ENCODE measurements around the gene OLFM2.
"Not testable (repeated sequence)": the region's sequence is repeated elsewhere in the genome, so short reads cannot be mapped to it uniquely, and the experiment has no call there.

OLFM2 gene

DNA sequence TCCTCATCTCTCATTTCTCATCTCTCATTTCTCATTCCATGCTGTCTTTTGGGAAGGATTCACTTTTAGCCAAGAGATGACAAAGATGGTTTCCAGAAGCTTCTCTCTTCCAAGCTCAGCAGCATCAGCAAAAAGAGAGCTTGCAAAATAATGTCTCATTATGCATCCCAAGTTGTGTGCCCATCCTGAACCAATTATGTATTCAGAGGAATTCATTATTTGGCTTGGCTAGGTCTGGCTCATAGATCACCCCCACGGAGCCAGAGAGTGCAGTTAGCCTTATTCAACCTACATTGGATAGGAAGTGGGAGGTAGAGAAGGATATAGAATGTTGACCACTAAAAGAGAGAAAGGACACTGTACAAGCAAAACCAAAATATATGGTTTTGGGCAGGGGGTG lies 5.4 kb upstream of the OLFM2 start:
- DNase-seq, result no peak

GRCh38 chr19:9941231-9941630 lies 4.9 kb upstream of the OLFM2 start:
- DNase-seq, result no peak

DNA sequence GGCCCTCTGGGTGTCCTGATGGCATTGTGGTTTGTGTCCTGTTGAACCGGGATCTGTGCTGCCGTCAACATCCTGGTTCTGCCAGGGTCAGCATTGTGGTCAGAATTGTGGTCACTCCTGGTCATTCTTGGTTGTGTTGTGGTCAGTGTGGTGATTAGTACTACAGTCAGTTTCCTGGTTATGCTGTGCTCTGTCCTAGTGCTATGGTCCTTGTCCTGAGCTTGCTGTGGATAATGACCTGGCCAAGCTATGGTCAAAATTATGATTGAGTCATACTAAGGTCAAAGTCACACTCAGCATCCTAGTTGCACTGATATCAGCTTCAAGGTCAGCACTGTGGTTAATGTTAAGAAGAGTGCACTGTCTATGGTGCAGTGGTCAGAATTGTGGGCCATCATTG lies 4.5 kb upstream of the OLFM2 start:
- DNase-seq, result no peak

DNA sequence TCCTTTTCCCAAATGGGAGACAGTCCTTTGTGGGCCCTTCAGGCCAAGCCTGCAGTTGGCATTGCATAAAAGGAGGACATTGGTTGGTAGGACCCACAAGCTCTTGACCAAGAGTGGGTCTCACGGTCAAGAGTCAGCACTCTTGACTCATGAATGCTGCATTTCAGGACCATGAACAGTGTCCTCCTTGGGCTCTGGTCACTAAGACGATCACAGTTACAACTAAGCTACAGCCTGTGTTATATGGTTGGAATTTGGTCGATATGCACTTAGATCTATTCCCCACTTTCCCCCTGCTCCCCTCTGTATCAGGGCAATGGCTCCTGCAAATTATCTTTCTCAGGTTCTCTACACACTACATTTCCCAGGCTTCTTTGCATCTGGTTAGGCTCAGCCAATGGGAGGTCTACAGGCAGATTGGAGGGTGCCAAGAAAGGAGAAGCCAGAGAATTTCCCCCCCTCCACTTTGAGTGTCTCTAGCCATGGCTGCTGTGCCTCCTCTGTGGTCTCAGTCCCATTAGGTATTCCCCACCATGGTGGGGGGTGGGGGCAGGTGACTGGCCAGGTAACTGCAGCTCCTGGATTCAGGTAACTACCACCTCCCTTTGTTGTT lies 3.1 kb upstream of the OLFM2 start:
- DNase-seq, result no peak

DNA sequence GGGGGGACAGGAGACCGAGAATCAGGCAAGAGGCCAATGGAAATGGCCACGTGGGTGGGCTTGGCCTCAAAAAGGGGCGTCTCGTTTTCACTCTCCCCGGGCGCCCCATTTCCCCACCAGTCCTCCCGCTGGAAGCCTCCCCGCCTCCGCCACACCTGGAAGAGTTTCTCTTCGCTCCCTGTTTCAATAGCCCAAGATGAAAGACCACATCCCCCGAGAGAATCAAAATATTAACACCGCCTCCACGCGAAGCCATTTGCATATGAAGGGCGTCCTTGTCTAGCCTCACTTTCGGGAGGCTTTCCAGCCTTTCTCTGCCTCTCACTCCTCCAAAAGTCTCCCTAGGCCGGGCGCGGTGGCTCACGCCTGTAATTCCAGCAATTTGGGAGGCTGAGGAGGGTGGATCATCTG lies 691 bp upstream of the OLFM2 start:
- DNase-seq, result no peak

GRCh38 chr19:9935506-9936325 lies 599 bp downstream of the OLFM2 start:
- no peak for DNase-seq

- DNase-seq, result peak; percentile 85
These were observed 2.0 kb downstream of the OLFM2 start for GRCh38 chr19:9934132-9934950.

GRCh38 chr19:9932835-9933234 lies 3.5 kb downstream of the OLFM2 start:
- DNase-seq, result no peak

DNA sequence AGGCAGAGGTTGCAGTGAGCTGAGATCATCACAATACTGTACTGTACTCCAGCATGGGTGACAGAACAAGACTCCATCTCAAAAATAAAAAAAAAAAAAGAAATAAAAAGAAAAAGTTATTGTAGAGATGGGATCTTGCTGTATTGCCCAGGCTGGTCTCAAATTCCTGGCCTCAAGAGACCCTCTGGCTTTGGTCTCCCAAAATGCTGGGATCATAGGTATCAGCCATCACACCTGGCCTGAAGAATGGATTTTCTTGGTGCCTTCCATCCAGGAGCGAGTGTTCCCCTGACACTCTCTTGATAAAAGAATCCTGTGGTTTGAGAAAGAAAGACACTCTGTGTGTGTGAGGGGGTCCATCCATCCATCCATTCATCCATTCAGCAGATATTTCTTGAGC lies 4.7 kb downstream of the OLFM2 start:
- DNase-seq, result no peak

GRCh38 chr19:9923440-9923839 lies 12.9 kb downstream of the OLFM2 start:
- no peak for DNase-seq

DNA sequence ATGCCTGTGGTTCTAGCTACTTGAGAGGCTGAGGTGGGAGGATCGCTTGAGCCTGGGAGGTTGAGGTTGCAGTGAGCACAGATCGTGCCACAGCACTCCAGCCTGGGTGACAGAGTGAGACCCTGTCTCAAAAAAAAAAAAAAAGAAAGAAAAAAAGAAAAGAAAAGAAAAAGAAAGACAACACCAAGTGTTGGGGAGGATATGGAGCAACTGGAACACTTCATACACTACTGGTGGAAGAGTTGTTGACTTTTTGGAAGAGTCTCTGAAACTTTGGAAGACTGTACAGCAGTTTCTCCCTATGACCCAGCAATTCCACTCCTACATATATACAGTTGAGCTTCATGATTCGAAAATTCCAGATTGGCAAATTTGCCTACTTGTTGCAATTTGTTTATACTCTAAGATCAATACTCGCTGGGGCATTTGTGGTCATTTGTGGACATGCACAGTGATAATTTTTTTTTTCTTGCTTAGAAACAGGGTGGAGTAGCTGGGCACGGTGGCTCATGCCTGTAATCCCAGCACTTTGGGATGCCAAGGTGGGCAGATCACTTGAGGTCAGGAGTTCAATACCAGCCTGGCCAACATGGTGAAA lies 13.4 kb downstream of the OLFM2 start:
- not testable (repeated sequence) for DNase-seq

DNA sequence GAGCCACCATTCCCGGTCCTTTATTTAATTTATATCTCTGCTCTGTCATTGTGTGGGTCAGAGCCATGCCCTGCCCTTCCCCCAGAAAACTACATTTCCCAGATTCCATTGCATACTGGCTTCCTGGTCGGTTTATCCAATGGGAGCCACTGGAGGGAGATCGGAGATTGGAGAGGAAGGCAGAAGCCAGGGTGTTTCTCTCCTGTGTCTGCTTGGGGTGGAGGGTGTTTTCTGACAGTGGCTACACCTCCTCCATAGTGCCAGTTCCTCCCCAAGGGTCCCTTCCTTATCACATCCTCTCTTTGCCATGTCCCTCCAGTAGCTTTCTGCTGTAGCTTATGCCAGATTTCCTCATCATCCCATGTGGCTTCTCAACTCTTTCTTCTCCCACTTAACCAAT lies 19.0 kb downstream of the OLFM2 start:
- DNase-seq, result peak; percentile 53

DNA sequence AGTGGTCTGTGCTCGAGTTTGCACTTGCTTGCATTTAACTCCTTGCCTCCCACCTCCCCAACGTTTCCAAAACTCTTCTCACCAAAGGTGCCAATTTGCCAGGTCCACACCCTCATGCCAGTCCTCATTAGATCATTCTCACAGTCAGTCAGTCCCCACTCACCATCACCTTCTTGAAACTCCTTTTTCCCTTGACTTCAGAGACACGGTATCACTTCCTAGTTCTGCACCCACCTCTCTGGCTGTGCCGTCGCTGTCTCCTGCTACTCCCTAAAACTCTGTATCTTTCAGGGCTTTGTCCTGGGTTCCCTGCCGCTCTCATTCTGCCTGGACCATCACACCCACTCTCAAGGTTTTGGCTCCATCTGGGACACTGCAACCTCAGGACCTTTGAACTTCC lies 19.6 kb downstream of the OLFM2 start:
- DNase-seq, result no peak

- DNase-seq, result peak; percentile 81
These were observed 21.8 kb downstream of the OLFM2 start for GRCh38 chr19:9914315-9915207.

DNA sequence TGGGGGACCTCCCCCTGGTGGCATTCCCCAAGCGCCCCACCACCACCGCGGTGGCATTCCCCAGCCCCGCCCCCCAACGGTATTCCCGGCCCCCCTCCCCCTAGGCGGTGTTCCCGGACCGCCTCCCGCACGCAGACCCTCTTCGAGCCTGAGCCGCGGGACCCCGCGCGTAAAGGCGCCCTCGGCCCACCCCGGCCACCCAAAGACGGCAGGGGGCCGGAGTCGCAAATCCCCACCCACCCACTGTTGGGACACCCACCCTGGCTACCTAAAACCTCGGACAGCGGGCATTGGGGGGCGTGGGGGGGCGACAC lies 22.4 kb downstream of the OLFM2 start:
- DNase-seq, result no peak

DNA sequence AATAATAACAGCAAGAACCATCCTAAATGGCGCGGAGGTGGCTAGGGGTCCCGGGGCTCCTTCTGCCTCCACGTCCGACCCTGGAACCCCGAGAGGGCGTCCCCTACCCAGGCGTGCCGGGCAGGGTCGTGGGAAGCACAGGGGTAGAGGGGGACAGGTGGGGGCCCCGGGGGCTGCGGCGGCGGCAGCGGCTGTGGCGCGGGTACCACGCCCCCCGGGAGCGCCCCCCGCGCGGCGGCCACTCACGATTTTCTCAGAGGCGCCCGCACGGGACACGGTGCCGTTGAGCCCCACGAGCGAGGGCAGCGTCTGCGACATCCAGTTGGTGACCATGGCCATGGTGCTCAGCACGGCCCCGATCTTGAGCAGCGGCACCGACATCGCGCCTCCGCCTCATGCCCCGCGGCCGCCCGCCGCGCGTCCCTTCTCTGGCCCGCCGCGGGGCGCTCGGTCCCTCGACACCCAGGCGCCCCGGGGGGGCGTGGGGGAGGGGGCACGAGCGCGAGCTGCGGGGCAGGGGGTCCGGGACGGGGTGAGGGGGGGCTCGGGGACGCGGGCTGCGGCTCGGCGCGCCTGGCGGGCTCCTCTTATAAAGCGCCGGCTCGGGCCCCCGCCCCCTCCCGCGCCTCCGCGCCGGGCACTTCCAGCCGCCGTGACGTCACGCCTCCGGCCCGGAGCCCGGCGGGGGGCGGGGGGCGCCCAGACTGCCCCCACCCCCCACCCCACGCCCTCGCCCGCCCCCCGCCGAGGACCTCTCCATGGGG lies 22.9 kb downstream of the OLFM2 start:
- no peak for DNase-seq

DNA sequence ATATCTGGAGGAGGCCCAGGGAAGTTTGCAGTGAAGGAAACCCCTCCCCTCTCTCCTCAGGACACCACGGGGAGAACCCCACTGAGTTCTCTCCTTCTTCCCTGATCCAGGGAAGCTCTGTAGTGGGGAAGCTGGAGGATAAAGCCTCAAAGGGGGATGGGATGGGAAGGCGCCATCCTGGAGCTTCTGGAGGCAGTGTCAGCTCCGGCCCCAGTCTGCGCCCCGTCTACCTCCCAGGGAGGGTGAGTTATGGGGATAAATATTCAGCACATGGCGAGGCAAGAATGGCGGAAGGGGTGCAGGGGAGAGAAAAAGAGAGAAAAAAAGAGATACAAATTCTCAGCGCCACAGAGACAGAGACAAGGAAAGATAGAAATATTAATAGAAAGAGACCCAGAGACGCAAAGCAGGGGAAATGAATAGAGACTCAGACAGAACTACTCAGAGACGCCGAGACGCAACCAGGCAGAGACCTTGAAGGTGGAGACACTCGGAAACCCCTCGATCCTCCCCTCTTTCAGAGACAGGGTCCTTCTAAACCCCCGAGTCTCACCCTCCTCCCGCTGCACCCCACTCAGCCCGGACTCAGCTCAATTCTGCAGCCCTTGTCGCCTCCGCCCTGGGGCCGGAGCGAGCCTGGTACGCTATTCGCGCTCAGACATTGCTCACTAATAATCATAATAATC lies 23.6 kb downstream of the OLFM2 start:
- DNase-seq, result no peak

DNA sequence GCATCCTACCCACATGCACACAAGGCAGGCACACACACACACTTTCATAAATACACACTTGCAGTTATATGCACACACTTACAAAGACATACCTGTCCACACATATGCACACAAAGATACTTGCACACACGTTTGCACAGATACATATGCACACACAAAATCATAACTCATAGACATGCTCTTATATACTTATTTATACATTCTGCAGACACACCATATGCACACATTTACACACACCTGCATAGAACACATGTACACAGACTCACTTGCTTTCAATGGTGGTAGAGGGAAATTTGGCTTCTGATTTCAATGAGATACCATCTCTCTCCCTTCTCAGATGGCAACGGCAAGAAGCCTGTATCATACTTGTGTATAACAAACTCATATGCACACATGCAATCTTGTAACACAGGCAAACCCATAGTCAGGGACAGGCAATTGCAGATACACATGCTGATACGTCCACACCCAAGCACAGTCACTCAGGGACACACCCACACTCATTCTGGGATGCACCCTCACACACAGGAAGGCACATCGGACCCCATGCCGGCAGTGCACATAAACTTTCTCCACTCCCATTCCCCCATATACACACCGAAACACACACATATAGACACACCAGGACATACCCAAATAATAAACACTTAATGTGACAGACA lies 24.7 kb downstream of the OLFM2 start:
- no peak for DNase-seq

DNA sequence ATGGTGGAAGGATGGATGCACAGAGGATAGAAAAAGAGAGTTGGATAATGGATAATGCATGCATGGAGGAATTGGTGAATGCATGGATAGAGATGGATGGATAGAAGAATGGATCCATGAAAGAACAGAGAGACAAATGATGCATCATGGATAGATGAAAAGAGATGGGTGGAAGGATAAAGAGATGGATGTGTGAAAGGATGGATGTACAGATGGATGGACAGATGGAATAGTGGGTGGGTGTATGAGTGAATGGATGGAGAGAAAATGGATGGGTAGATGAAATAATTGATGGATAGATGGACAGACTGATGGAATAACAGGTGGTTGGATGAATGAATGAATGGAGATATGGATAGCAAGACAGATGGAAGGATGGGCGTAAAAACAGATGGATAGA lies 25.7 kb downstream of the OLFM2 start:
- no peak for DNase-seq

DNA sequence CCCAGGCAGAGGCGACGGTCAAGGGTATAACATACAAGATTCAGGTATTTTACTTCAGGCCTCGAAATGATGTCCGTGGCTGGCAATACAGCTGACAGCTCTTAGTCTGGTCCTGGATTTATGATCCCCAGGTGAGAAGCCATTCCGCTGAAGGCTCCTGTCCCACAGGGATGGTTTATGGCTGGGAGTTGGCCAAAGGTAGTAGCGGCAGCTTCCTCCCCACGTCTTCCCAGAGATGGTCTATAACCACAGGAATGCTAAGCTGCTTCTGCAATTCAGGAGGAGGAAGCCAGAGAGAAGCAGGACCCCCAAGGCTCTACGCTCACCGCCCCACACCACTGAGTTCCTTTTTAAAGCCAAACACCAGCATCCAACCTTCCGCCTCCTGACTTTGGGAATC lies 27.1 kb downstream of the OLFM2 start:
- no peak for DNase-seq

All from activated CD4-positive, alpha-beta T cell treated with anti-CD3 and anti-CD28 coated beads, Interleukin-10, Interleukin-2, amounts not matched to agents 100 ng/mL and 50 ng/mL, durations not matched to agents 16 hours and 8 hours (primary cell).